ENCODE data around the gene LYSMD2.

Gene LYSMD2

GRCh38 chr15:51751697-51752683 is 14.5 kb upstream of the LYSMD2 start:
- DNase-seq: no peak

GRCh38 chr15:51750792-51751696 is 13.6 kb upstream of the LYSMD2 start, which contains the start of gene TMOD2:
TMOD2 (plus strand) TSS chr15:51751597; CDS start chr15:51766442, 14,845 bp downstream.
- DNase-seq: peak; percentile 55

- no peak for DNase-seq
These were observed 12.7 kb upstream of the LYSMD2 start for GRCh38 chr15:51750186-51750585.

- DNase-seq: no peak
These were observed 11.9 kb upstream of the LYSMD2 start for GRCh38 chr15:51749307-51749706.

- DNase-seq: no peak
These were observed 1.7 kb upstream of the LYSMD2 start for GRCh38 chr15:51739061-51739712.

- no peak for DNase-seq
These were observed 1.1 kb upstream of the LYSMD2 start for GRCh38 chr15:51738553-51738952.

GRCh38 chr15:51736751-51737521 is 519 bp downstream of the LYSMD2 start:
- DNase-seq: peak; percentile 14

GRCh38 chr15:51736069-51736468 is 1.4 kb downstream of the LYSMD2 start:
- no peak for DNase-seq

- DNase-seq: no peak
These were observed 2.0 kb downstream of the LYSMD2 start for GRCh38 chr15:51735228-51736010.

- no peak for DNase-seq
These were observed 4.8 kb downstream of the LYSMD2 start for GRCh38 chr15:51732646-51733045.

GRCh38 chr15:51731549-51732267 is 5.7 kb downstream of the LYSMD2 start:
- DNase-seq: no peak

- no peak for DNase-seq
These were observed 10.1 kb downstream of the LYSMD2 start for GRCh38 chr15:51727141-51727897.

GRCh38 chr15:51726302-51727073 is 11.0 kb downstream of the LYSMD2 start:
- peak; percentile 37 for DNase-seq

GRCh38 chr15:51724673-51725072 is 12.8 kb downstream of the LYSMD2 start:
- no peak for DNase-seq

GRCh38 chr15:51724199-51724598 is 13.3 kb downstream of the LYSMD2 start:
- no peak for DNase-seq

GRCh38 chr15:51721199-51721960 is 16.1 kb downstream of the LYSMD2 start:
- DNase-seq: no peak

GRCh38 chr15:51720201-51720995 is 17.1 kb downstream of the LYSMD2 start:
- no peak for DNase-seq
